ENCODE measurements around the gene AKAP12. TPM values are rescaled to one million over a fixed set of nuclear protein-coding genes. Genes with fewer than 3 reads are reported as not detected.

Gene AKAP12
- total RNA-seq, 2 experiments from 2014 or later, result 4.1 to 5.0 TPM

GRCh38 chr6:151285122-151285521, 45.4 kb downstream of the AKAP12 start:
- CTCF ChIA-PET, result interaction anchor here (0.7 to 1.7 kb wide), 2 partner anchors 40 kb away, joined by 3 to 9 read pairs; no protein-coding TSS in a partner anchor
- intact Hi-C loops (cut with DNase I, micrococcal nuclease), result loop anchor here in 1 of 2 experiments (5.0 kb wide), 1 partner anchor 92 kb away; no protein-coding TSS in a partner anchor
- Mint-ChIP-seq H3K4me3 (no peak overlapping the region), H3K36me3 (ENCODE audit: low read depth) (no peaks in the 10 kb centered on the region), H3K27me3 (peaks cover 10% of the 10 kb centered on the region), H3K27ac (peak overlapping the region; percentile 82), H3K4me1 (peaks cover 40% of the 10 kb centered on the region), H3K9me3 (ENCODE audit: low read depth) (no peaks in the 10 kb centered on the region)
- DNase-seq (no peak), ATAC-seq (peak; percentile 12)
- POLR2A ChIA-PET, result interaction anchor here (0.6 kb wide), 1 partner anchor 9 kb away, joined by 3 read pairs; no protein-coding TSS in a partner anchor

- CTCF ChIA-PET, result no interaction called here
- intact Hi-C loops (cut with DNase I, micrococcal nuclease), result loop anchor here in 1 of 2 experiments (5.0 kb wide), 1 partner anchor 91 kb away; no protein-coding TSS in a partner anchor
- H3K9me3 Mint-ChIP-seq (ENCODE audit: low read depth), result no peaks in the 10 kb centered on the region
- peaks cover 48% of the 10 kb centered on the region for H3K4me1 Mint-ChIP-seq
- H3K27me3 Mint-ChIP-seq, result peaks cover 10% of the 10 kb centered on the region
- no peaks in the 10 kb centered on the region for H3K36me3 Mint-ChIP-seq (ENCODE audit: low read depth)
- peak; percentile 49 for DNase-seq
- no peak overlapping the region for H3K4me3 Mint-ChIP-seq
- POLR2A ChIA-PET, result interaction anchor here (0.6 kb wide), 1 partner anchor 1752 kb away, joined by 3 read pairs; no protein-coding TSS in a partner anchor
- H3K27ac Mint-ChIP-seq, result peak overlapping the region; percentile 45
- no peak for ATAC-seq
Measured at GRCh38 chr6:151286214-151286613, 46.4 kb downstream of the AKAP12 start.

GRCh38 chr6:151288712-151289398, 49.1 kb downstream of the AKAP12 start:
- DNase-seq (peak; percentile 51), ATAC-seq (peak; percentile 47)
- peak overlapping the region; percentile 80 for H3K27ac Mint-ChIP-seq
- no peak overlapping the region for H3K4me3 Mint-ChIP-seq
- POLR2A ChIA-PET, result no interaction called here
- intact Hi-C loops (cut with DNase I, micrococcal nuclease), result loop anchor here in 1 of 2 experiments (5.0 kb wide), 1 partner anchor 88 kb away; no protein-coding TSS in a partner anchor
- H3K4me1 Mint-ChIP-seq, result peaks cover 43% of the 10 kb centered on the region
- H3K27me3 Mint-ChIP-seq, result peaks cover 18% of the 10 kb centered on the region
- no peaks in the 10 kb centered on the region for H3K9me3 Mint-ChIP-seq (ENCODE audit: low read depth)
- CTCF ChIA-PET, result no interaction called here
- H3K36me3 Mint-ChIP-seq (ENCODE audit: low read depth), result no peaks in the 10 kb centered on the region

GRCh38 chr6:151289399-151290007, 49.7 kb downstream of the AKAP12 start:
- ChIA-PET POLR2A (interaction anchor here (0.6 kb wide), 1 partner anchor 12 kb away, joined by 3 read pairs; no protein-coding TSS in a partner anchor), CTCF (no interaction called here)
- ATAC-seq, result peak; percentile 50
- Mint-ChIP-seq H3K4me1 (peaks cover 38% of the 10 kb centered on the region), H3K27me3 (peaks cover 18% of the 10 kb centered on the region), H3K4me3 (no peak overlapping the region), H3K27ac (peak overlapping the region; percentile 80), H3K36me3 (ENCODE audit: low read depth) (no peaks in the 10 kb centered on the region), H3K9me3 (ENCODE audit: low read depth) (no peaks in the 10 kb centered on the region)
- DNase-seq, result peak; percentile 15
- intact Hi-C loops (cut with DNase I, micrococcal nuclease), result loop anchor here in 1 of 2 experiments (5.0 kb wide), 1 partner anchor 88 kb away; no protein-coding TSS in a partner anchor

- H3K36me3 Mint-ChIP-seq (ENCODE audit: low read depth), result no peaks in the 10 kb centered on the region
- ChIA-PET CTCF (interaction anchor here (0.7 kb wide), 1 partner anchor 17 kb away, joined by 3 read pairs; no protein-coding TSS in a partner anchor), POLR2A (no interaction called here)
- ATAC-seq, result no peak
- no peaks in the 10 kb centered on the region for H3K9me3 Mint-ChIP-seq (ENCODE audit: low read depth)
- DNase-seq, result no peak
- intact Hi-C loops (cut with DNase I, micrococcal nuclease), result no loop called here
- peaks cover 18% of the 10 kb centered on the region for H3K27me3 Mint-ChIP-seq
- H3K4me1 Mint-ChIP-seq, result peaks cover 27% of the 10 kb centered on the region
- peak overlapping the region; percentile 59 for H3K27ac Mint-ChIP-seq
- no peak overlapping the region for H3K4me3 Mint-ChIP-seq
Measured at GRCh38 chr6:151290877-151291721, 51.3 kb downstream of the AKAP12 start.

GRCh38 chr6:151291722-151292059, 51.9 kb downstream of the AKAP12 start:
- intact Hi-C loops (cut with DNase I, micrococcal nuclease), result no loop called here
- no peak for ATAC-seq
- H3K4me1 Mint-ChIP-seq, result peaks cover 24% of the 10 kb centered on the region
- H3K27ac Mint-ChIP-seq, result no peak overlapping the region
- no peak overlapping the region for H3K4me3 Mint-ChIP-seq
- H3K36me3 Mint-ChIP-seq (ENCODE audit: low read depth), result no peaks in the 10 kb centered on the region
- ChIA-PET CTCF (interaction anchor here (0.7 kb wide), 1 partner anchor 17 kb away, joined by 3 read pairs; no protein-coding TSS in a partner anchor), POLR2A (no interaction called here)
- no peak for DNase-seq
- H3K9me3 Mint-ChIP-seq (ENCODE audit: low read depth), result no peaks in the 10 kb centered on the region
- peaks cover 18% of the 10 kb centered on the region for H3K27me3 Mint-ChIP-seq

- Mint-ChIP-seq H3K36me3 (ENCODE audit: low read depth) (no peaks in the 10 kb centered on the region), H3K4me1 (peaks cover 24% of the 10 kb centered on the region), H3K4me3 (no peak overlapping the region), H3K9me3 (ENCODE audit: low read depth) (no peaks in the 10 kb centered on the region), H3K27ac (no peak overlapping the region), H3K27me3 (peaks cover 19% of the 10 kb centered on the region)
- DNase-seq, result no peak
- POLR2A ChIA-PET, result no interaction called here
- CTCF ChIA-PET, result no interaction called here
- ATAC-seq, result no peak
- intact Hi-C loops (cut with DNase I, micrococcal nuclease), result no loop called here
Measured at GRCh38 chr6:151292974-151293687, 53.4 kb downstream of the AKAP12 start.

- CTCF ChIA-PET, result no interaction called here
- POLR2A ChIA-PET, result no interaction called here
Measured at GRCh38 chr6:151293688-151294016, 53.9 kb downstream of the AKAP12 start.

GRCh38 chr6:151294561-151295101, 54.9 kb downstream of the AKAP12 start:
- DNase-seq, result no peak
- ATAC-seq, result no peak
- Mint-ChIP-seq H3K4me3 (no peak overlapping the region), H3K36me3 (ENCODE audit: low read depth) (no peaks in the 10 kb centered on the region), H3K27me3 (peaks cover 19% of the 10 kb centered on the region), H3K9me3 (ENCODE audit: low read depth) (no peaks in the 10 kb centered on the region), H3K4me1 (peaks cover 13% of the 10 kb centered on the region), H3K27ac (no peak overlapping the region)
- ChIA-PET POLR2A (interaction anchor here (0.6 to 0.7 kb wide), 3 partner anchors 10 to 296 kb away, joined by 3 to 6 read pairs (median 3); no protein-coding TSS in a partner anchor), CTCF (no interaction called here)
- intact Hi-C loops (cut with DNase I, micrococcal nuclease), result no loop called here

More at GRCh38 chr6:151293688-151294016, 53.9 kb downstream of the AKAP12 start:
- peaks cover 19% of the 10 kb centered on the region for H3K27me3 Mint-ChIP-seq
- H3K9me3 Mint-ChIP-seq (ENCODE audit: low read depth), result no peaks in the 10 kb centered on the region
- H3K4me1 Mint-ChIP-seq, result peaks cover 23% of the 10 kb centered on the region
- DNase-seq (no peak), ATAC-seq (no peak)
- no peak overlapping the region for H3K4me3 Mint-ChIP-seq
- intact Hi-C loops (cut with DNase I, micrococcal nuclease), result no loop called here
- H3K27ac Mint-ChIP-seq, result no peak overlapping the region
- no peaks in the 10 kb centered on the region for H3K36me3 Mint-ChIP-seq (ENCODE audit: low read depth)

- no peak for DNase-seq
- Mint-ChIP-seq H3K27me3 (peaks cover 11% of the 10 kb centered on the region), H3K27ac (no peak overlapping the region), H3K4me1 (no peaks in the 10 kb centered on the region), H3K4me3 (no peak overlapping the region), H3K9me3 (ENCODE audit: low read depth) (no peaks in the 10 kb centered on the region), H3K36me3 (ENCODE audit: low read depth) (no peaks in the 10 kb centered on the region)
- intact Hi-C loops (cut with DNase I, micrococcal nuclease), result no loop called here
- POLR2A ChIA-PET, result no interaction called here
- no peak for ATAC-seq
- CTCF ChIA-PET, result no interaction called here
Measured at GRCh38 chr6:151297886-151298285, 58.1 kb downstream of the AKAP12 start.

GRCh38 chr6:151299011-151299410, 59.2 kb downstream of the AKAP12 start:
- H3K27me3 Mint-ChIP-seq, result peaks cover 5% of the 10 kb centered on the region
- H3K4me3 Mint-ChIP-seq, result no peak overlapping the region
- H3K4me1 Mint-ChIP-seq, result no peaks in the 10 kb centered on the region
- no peaks in the 10 kb centered on the region for H3K9me3 Mint-ChIP-seq (ENCODE audit: low read depth)
- ChIA-PET POLR2A (no interaction called here), CTCF (no interaction called here)
- ATAC-seq, result no peak
- H3K27ac Mint-ChIP-seq, result no peak overlapping the region
- no peaks in the 10 kb centered on the region for H3K36me3 Mint-ChIP-seq (ENCODE audit: low read depth)
- intact Hi-C loops (cut with DNase I, micrococcal nuclease), result no loop called here
- DNase-seq, result no peak
